ENCODE measurements around the gene CLASP1. TPM values are rescaled to one million over a fixed set of nuclear protein-coding genes. Genes with fewer than 3 reads are reported as not detected.
A peak's percentile ranks its signal among the peaks of the same experiment; 100 is the strongest.

CLASP1 gene
- total RNA-seq, 2 experiments from 2014 or later, result 122 to 126 TPM

GRCh38 chr2:121408641-121409040 lies 240.6 kb downstream of the CLASP1 start:
- Mint-ChIP-seq H3K9me3 (no peaks in the 10 kb centered on the region), H3K27me3 (no peaks in the 10 kb centered on the region), H3K4me3 (no peak overlapping the region), H3K27ac (no peak overlapping the region), H3K4me1 (ENCODE audit: low read depth) (no peaks in the 10 kb centered on the region), H3K36me3 (peaks cover 34% of the 10 kb centered on the region)
- intact Hi-C loops (cut with micrococcal nuclease), result no loop called here
- POLR2A ChIA-PET, result no interaction called here
- CTCF ChIA-PET, result no interaction called here
- no peak for DNase-seq

DNA sequence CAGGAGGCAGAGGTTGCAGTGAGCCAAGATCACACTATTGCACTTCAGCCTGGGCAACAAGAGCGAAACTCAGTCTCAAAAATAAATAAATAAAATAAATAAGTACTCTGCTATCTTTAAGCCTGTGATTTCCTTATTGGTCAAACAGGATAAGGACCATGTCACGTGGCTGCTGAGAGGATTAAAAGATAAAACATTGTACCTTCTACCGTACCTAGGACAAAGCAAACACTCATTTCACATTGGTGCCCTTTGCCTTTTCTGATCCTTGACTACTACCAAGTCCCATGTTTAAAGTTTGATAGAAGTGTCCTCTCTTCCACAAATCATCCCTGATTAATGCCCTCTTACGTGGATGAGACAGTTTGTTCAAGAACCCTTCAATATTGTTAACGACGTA lies 244.0 kb downstream of the CLASP1 start:
- peaks cover 53% of the 10 kb centered on the region for H3K36me3 Mint-ChIP-seq
- no peaks in the 10 kb centered on the region for H3K27me3 Mint-ChIP-seq
- intact Hi-C loops (cut with micrococcal nuclease), result no loop called here
- DNase-seq, result no peak
- ChIA-PET CTCF (no interaction called here), POLR2A (no interaction called here)
- no peak overlapping the region for H3K4me3 Mint-ChIP-seq
- no peak overlapping the region for H3K27ac Mint-ChIP-seq
- no peaks in the 10 kb centered on the region for H3K4me1 Mint-ChIP-seq (ENCODE audit: low read depth)
- H3K9me3 Mint-ChIP-seq, result no peaks in the 10 kb centered on the region

DNA sequence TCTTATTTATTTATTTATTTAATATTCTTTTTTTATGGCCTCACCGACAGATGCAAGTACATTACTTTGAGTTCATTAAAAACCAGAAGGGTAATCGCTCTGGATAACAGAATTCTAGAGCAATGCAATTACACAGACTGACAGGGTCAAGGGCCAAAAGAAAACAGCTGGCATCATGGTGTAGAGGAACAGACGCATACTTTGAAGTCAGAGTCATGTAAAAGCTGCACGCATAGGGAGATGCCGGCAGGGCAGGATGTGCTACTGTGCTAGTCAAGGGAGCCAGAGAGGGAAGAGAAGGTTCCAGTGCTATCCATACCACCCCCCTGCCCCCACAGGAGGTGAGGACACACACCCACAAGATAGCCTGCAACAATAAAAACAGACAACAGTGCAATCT lies 249.1 kb downstream of the CLASP1 start:
- no peaks in the 10 kb centered on the region for H3K4me1 Mint-ChIP-seq (ENCODE audit: low read depth)
- no peak for DNase-seq
- H3K27me3 Mint-ChIP-seq, result no peaks in the 10 kb centered on the region
- H3K36me3 Mint-ChIP-seq, result peaks cover 49% of the 10 kb centered on the region
- ChIA-PET POLR2A (no interaction called here), CTCF (no interaction called here)
- no peak overlapping the region for H3K4me3 Mint-ChIP-seq
- no peaks in the 10 kb centered on the region for H3K9me3 Mint-ChIP-seq
- H3K27ac Mint-ChIP-seq, result no peak overlapping the region
- intact Hi-C loops (cut with micrococcal nuclease), result loop anchor here (5.0 kb wide), 1 partner anchor 127 kb away; no protein-coding TSS in a partner anchor

GRCh38 chr2:121398853-121399252 lies 250.4 kb downstream of the CLASP1 start:
- Mint-ChIP-seq H3K27ac (peak overlapping the region; percentile 28), H3K27me3 (no peaks in the 10 kb centered on the region)

GRCh38 chr2:121390082-121390692 lies 259.1 kb downstream of the CLASP1 start:
- Mint-ChIP-seq H3K4me1 (ENCODE audit: low read depth) (peaks cover 3% of the 10 kb centered on the region), H3K9me3 (no peaks in the 10 kb centered on the region), H3K4me3 (no peak overlapping the region), H3K27ac (no peak overlapping the region), H3K27me3 (no peaks in the 10 kb centered on the region), H3K36me3 (peaks cover 43% of the 10 kb centered on the region)
- POLR2A ChIA-PET, result interaction anchor here (0.6 kb wide), 1 partner anchor 140 kb away, joined by 3 read pairs; the partner anchor contains the start of gene RNU4ATAC
- CTCF ChIA-PET, result interaction anchor here (1.1 kb wide), 1 partner anchor 12 kb away, joined by 3 read pairs; no protein-coding TSS in a partner anchor
- intact Hi-C loops (cut with micrococcal nuclease), result no loop called here
- DNase-seq, result no peak

More at GRCh38 chr2:121398853-121399252, 250.4 kb downstream of the CLASP1 start:
- peaks cover 48% of the 10 kb centered on the region for H3K36me3 Mint-ChIP-seq
- no peaks in the 10 kb centered on the region for H3K4me1 Mint-ChIP-seq (ENCODE audit: low read depth)
- H3K9me3 Mint-ChIP-seq, result no peaks in the 10 kb centered on the region
- POLR2A ChIA-PET, result no interaction called here
- intact Hi-C loops (cut with micrococcal nuclease), result no loop called here
- CTCF ChIA-PET, result no interaction called here
- H3K4me3 Mint-ChIP-seq, result no peak overlapping the region
- DNase-seq, result no peak

- CTCF ChIA-PET, result no interaction called here
- H3K9me3 Mint-ChIP-seq, result no peaks in the 10 kb centered on the region
- H3K4me1 Mint-ChIP-seq (ENCODE audit: low read depth), result peaks cover 3% of the 10 kb centered on the region
- POLR2A ChIA-PET, result no interaction called here
- H3K36me3 Mint-ChIP-seq, result peaks cover 43% of the 10 kb centered on the region
- no peaks in the 10 kb centered on the region for H3K27me3 Mint-ChIP-seq
- no peak overlapping the region for H3K4me3 Mint-ChIP-seq
- no peak for DNase-seq
- no peak overlapping the region for H3K27ac Mint-ChIP-seq
- intact Hi-C loops (cut with micrococcal nuclease), result no loop called here
Measured at GRCh38 chr2:121388371-121388770, 260.9 kb downstream of the CLASP1 start.

DNA sequence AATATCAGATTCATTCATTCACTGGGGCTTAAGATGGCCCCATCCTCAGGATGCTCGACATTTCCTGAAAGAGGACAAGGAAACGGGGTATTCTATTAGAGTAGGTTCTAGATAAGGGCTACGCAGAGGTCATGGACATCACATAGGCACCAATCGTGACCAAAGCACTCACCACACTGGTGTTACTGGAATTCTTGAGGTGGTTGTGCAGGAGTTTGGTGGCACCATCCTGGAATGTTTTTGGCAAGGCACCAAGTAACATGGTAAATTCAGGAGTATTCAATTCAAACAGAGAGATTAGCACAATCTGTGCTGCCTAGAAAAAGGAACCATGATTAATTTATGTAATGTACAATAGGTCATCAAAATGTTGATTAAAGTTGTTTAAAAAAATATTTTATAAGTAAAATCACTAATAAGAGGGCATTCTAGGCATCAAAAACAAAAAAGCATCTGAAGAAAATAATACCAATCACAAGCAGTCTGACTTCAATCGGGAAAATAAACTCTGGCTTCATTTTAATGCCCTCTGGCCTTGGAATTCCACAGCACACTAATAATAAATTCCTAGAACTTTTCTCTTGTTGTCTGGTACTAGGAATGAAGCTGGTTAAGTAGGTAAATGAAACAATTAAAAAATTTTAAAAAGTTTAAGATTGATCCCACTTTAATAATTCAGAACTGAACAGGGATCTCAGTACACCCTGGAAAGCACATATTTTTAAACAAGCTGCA lies 261.5 kb downstream of the CLASP1 start:
- Mint-ChIP-seq H3K36me3 (peaks cover 45% of the 10 kb centered on the region), H3K27me3 (no peaks in the 10 kb centered on the region), H3K4me3 (no peak overlapping the region), H3K9me3 (no peaks in the 10 kb centered on the region), H3K4me1 (ENCODE audit: low read depth) (peaks cover 3% of the 10 kb centered on the region), H3K27ac (no peak overlapping the region)
- DNase-seq, result no peak
- ChIA-PET POLR2A (no interaction called here), CTCF (no interaction called here)
- intact Hi-C loops (cut with micrococcal nuclease), result no loop called here

GRCh38 chr2:121386707-121387106 lies 262.6 kb downstream of the CLASP1 start:
- peaks cover 3% of the 10 kb centered on the region for H3K4me1 Mint-ChIP-seq (ENCODE audit: low read depth)
- intact Hi-C loops (cut with micrococcal nuclease), result no loop called here
- no peaks in the 10 kb centered on the region for H3K27me3 Mint-ChIP-seq
- H3K36me3 Mint-ChIP-seq, result peaks cover 53% of the 10 kb centered on the region
- no peaks in the 10 kb centered on the region for H3K9me3 Mint-ChIP-seq
- no peak overlapping the region for H3K4me3 Mint-ChIP-seq
- CTCF ChIA-PET, result interaction anchor here (0.9 to 1.4 kb wide), 2 partner anchors 16 to 31 kb away, joined by 3 read pairs; no protein-coding TSS in a partner anchor
- DNase-seq, result no peak
- no peak overlapping the region for H3K27ac Mint-ChIP-seq
- POLR2A ChIA-PET, result interaction anchor here (1.1 kb wide), 1 partner anchor 144 kb away, joined by 3 read pairs; the partner anchor contains the start of gene RNU4ATAC

DNA sequence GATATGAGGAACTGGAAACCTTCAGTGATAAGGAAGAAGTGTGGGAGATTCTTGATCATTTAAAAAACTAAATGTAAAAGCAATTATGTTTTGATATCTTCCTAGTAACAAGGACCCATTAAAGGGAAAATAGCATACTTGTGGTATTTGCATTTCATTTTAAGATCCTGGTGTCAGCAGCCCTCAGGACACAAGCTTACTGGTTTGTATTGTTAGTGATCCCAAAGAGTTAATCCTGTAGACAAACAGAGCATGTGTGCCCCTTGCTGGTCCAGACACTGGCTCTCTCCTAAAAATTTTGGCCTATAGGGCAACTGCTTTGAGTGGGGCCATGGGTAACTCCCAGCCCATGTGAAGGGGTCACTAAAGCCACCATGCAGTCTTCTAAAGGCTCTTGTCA lies 263.2 kb downstream of the CLASP1 start:
- ChIA-PET CTCF (interaction anchor here (1.4 kb wide), 1 partner anchor 16 kb away, joined by 3 read pairs; no protein-coding TSS in a partner anchor), POLR2A (interaction anchor here (1.1 kb wide), 1 partner anchor 144 kb away, joined by 3 read pairs; the partner anchor contains the start of gene RNU4ATAC)
- H3K27ac Mint-ChIP-seq, result no peak overlapping the region
- peaks cover 3% of the 10 kb centered on the region for H3K4me1 Mint-ChIP-seq (ENCODE audit: low read depth)
- peaks cover 56% of the 10 kb centered on the region for H3K36me3 Mint-ChIP-seq
- H3K4me3 Mint-ChIP-seq, result no peak overlapping the region
- DNase-seq, result no peak
- no peaks in the 10 kb centered on the region for H3K9me3 Mint-ChIP-seq
- intact Hi-C loops (cut with micrococcal nuclease), result no loop called here
- no peaks in the 10 kb centered on the region for H3K27me3 Mint-ChIP-seq

- Mint-ChIP-seq H3K27me3 (no peaks in the 10 kb centered on the region), H3K27ac (no peak overlapping the region), H3K36me3 (peaks cover 63% of the 10 kb centered on the region), H3K9me3 (no peaks in the 10 kb centered on the region), H3K4me3 (no peak overlapping the region), H3K4me1 (ENCODE audit: low read depth) (peaks cover 3% of the 10 kb centered on the region)
- POLR2A ChIA-PET, result no interaction called here
- CTCF ChIA-PET, result no interaction called here
- intact Hi-C loops (cut with micrococcal nuclease), result no loop called here
- DNase-seq, result no peak
Measured at GRCh38 chr2:121382744-121383143, 266.5 kb downstream of the CLASP1 start.

DNA sequence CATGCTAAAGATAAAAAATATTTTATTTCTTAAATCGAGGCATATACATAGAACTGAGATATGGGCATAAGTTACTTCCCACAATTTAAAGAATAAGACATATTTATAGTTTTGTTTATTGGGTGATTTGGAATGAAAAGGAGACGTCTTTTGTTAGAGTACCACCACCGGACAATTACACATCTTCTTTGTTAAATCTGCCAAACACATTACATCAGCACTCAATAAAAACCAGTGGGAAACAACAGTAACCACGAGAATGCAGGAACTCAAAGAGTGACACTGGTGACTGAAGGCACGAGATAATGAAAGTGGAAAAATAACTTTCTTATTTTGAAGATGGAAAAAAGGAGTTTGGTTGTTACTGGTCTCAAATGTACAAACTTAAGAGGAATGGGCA lies 271.6 kb downstream of the CLASP1 start:
- Mint-ChIP-seq H3K4me1 (ENCODE audit: low read depth) (no peaks in the 10 kb centered on the region), H3K36me3 (peaks cover 70% of the 10 kb centered on the region), H3K9me3 (no peaks in the 10 kb centered on the region), H3K4me3 (no peak overlapping the region), H3K27me3 (no peaks in the 10 kb centered on the region), H3K27ac (peak overlapping the region; percentile 38)
- POLR2A ChIA-PET, result no interaction called here
- DNase-seq, result no peak
- CTCF ChIA-PET, result no interaction called here
- intact Hi-C loops (cut with micrococcal nuclease), result no loop called here

GRCh38 chr2:121376535-121377250 lies 272.6 kb downstream of the CLASP1 start:
- POLR2A ChIA-PET, result no interaction called here
- no peak overlapping the region for H3K27ac Mint-ChIP-seq
- H3K36me3 Mint-ChIP-seq, result peaks cover 63% of the 10 kb centered on the region
- H3K4me3 Mint-ChIP-seq, result no peak overlapping the region
- no peaks in the 10 kb centered on the region for H3K4me1 Mint-ChIP-seq (ENCODE audit: low read depth)
- intact Hi-C loops (cut with micrococcal nuclease), result no loop called here
- H3K9me3 Mint-ChIP-seq, result no peaks in the 10 kb centered on the region
- no peak for DNase-seq
- H3K27me3 Mint-ChIP-seq, result no peaks in the 10 kb centered on the region
- CTCF ChIA-PET, result interaction anchor here (1.6 kb wide), 1 partner anchor 25 kb away, joined by 5 read pairs; no protein-coding TSS in a partner anchor

Measured in activated CD4-positive, alpha-beta memory T cell treated with anti-CD3 and anti-CD28 coated beads for 36 hours (primary cell).